Stimulated activated CD4-positive, alpha-beta T cell treated with anti-CD3 and anti-CD28 coated beads, Interleukin-12 subunit alpha, Interleukin-12 subunit beta, amount 100 ng/mL, for 4 hours (primary cell): ENCODE measurements around the gene MYBBP1A.

Experiments used
- DNase-seq: peaks from one replicate; pipeline ENCODE4 v3.0.0-alpha.2; 2020

The MYBBP1A gene

GRCh38 chr17:4572131-4572530, 16.9 kb upstream of the MYBBP1A start:
- no peak for DNase-seq

- DNase-seq, result no peak
Observed at GRCh38 chr17:4569591-4569990, 14.4 kb upstream of the MYBBP1A start.

GRCh38 chr17:4566785-4567184, 11.6 kb upstream of the MYBBP1A start:
- DNase-seq, result no peak

GRCh38 chr17:4565209-4566141, 10.3 kb upstream of the MYBBP1A start:
- DNase-seq, result peak; percentile 34

GRCh38 chr17:4562015-4562969, 7.1 kb upstream of the MYBBP1A start:
- DNase-seq, result no peak

- DNase-seq, result no peak
Observed at GRCh38 chr17:4560837-4561256, 5.7 kb upstream of the MYBBP1A start.

- no peak for DNase-seq
Observed at GRCh38 chr17:4560421-4560820, 5.2 kb upstream of the MYBBP1A start, which contains the start of gene GGT6. Gene GGT6 (minus strand): TSS chr17:4560577. CDS start chr17:4560521, 56 bp downstream.

GRCh38 chr17:4559966-4560365, 4.8 kb upstream of the MYBBP1A start:
- DNase-seq, result no peak

- no peak for DNase-seq
Observed at GRCh38 chr17:4559139-4559791, 4.1 kb upstream of the MYBBP1A start.

GRCh38 chr17:4558347-4558971, 3.3 kb upstream of the MYBBP1A start:
- no peak for DNase-seq

- DNase-seq, result no peak
Observed at GRCh38 chr17:4557626-4558346, 2.6 kb upstream of the MYBBP1A start.

- DNase-seq, result no peak
Observed at GRCh38 chr17:4556996-4557395, 1.8 kb upstream of the MYBBP1A start.

- no peak for DNase-seq
Observed at GRCh38 chr17:4555873-4556759, 932 bp upstream of the MYBBP1A start.

- DNase-seq, result no peak
Observed at GRCh38 chr17:4554441-4554996, 665 bp downstream of the MYBBP1A start.

GRCh38 chr17:4553669-4554068, 1.5 kb downstream of the MYBBP1A start:
- DNase-seq, result no peak

- no peak for DNase-seq
Observed at GRCh38 chr17:4551796-4552525, 3.2 kb downstream of the MYBBP1A start.

- no peak for DNase-seq
Observed at GRCh38 chr17:4551141-4551540, 4.0 kb downstream of the MYBBP1A start.

- DNase-seq, result no peak
Observed at GRCh38 chr17:4550534-4551039, 4.6 kb downstream of the MYBBP1A start.

GRCh38 chr17:4549781-4550533, 5.2 kb downstream of the MYBBP1A start:
- DNase-seq, result no peak
